IMR-90 (cell line): ENCODE data around the gene KRTAP5-7. TPM values are rescaled to one million over a fixed set of nuclear protein-coding genes. Genes with fewer than 3 reads are reported as not detected.

Experiments
- ATAC-seq: fragments of 200-7000 bp; cut with Tn5 transposase; 2 replicates; pipeline ENCODE4 v1.9.1; 2020; ENCODE audit warnings: low read depth, mild to moderate bottlenecking, moderate library complexity
- BruUV-seq: library from RNA; stranded (reverse); fragments of 400-500 nt; replicated peaks from 2 replicates; lab custom pipeline; 2021; lab: Mats Ljungman, UMichigan
- CTCF ChIA-PET: fragments of 300-600 bp; formaldehyde crosslinking; extraction: SDS; loops from one replicate; lab custom pipeline; 2021; ENCODE audit warnings: antibody characterized with exemption; lab: Yijun Ruan, JAX
- POLR2A ChIA-PET: fragments of 300-600 bp; sonication (Branson Sonifier 250); formaldehyde crosslinking; loops from one replicate; lab custom pipeline; 2022; ENCODE audit warnings: antibody characterized with exemption; ENCODE audit not compliant: unreplicated experiment; lab: Charles Lee
- DNase-seq: peaks from one replicate; pipeline ENCODE4 v3.0.0; 2013
- H2AFZ ChIP-seq: replicated peaks from 2 replicates; pipeline ENCODE3; 2013; ENCODE audit warnings: low read length, mild to moderate bottlenecking; ENCODE audit not compliant: poor library complexity
- H2AK5ac ChIP-seq: 2 replicates; pipeline ENCODE4 v1.6.1; 2013; ENCODE audit warnings: low read depth, low read length, inconsistent platforms
- H2AK9ac ChIP-seq: replicated peaks from 2 replicates; pipeline ENCODE3; 2013; ENCODE audit warnings: mild to moderate bottlenecking, low read depth, low read length, moderate library complexity; ENCODE audit not compliant: poor library complexity
- H2BK120ac ChIP-seq: 2 replicates; pipeline ENCODE4 v1.6.1; 2013; ENCODE audit warnings: low read depth, low read length, inconsistent platforms
- H2BK15ac ChIP-seq: 3 replicates; pipeline ENCODE4 v1.6.1; 2013; ENCODE audit warnings: low read depth, low read length, inconsistent platforms
- H2BK20ac ChIP-seq: 2 replicates; pipeline ENCODE4 v1.6.1; 2013; ENCODE audit warnings: low read depth, mild to moderate bottlenecking, inconsistent platforms, low read length, moderate library complexity
- H2BK5ac ChIP-seq: 2 replicates; pipeline ENCODE4 v1.6.1; 2013; ENCODE audit warnings: mild to moderate bottlenecking, low read depth, low read length, inconsistent platforms; ENCODE audit not compliant: poor library complexity, severe bottlenecking
- H3K14ac ChIP-seq: replicated peaks from 2 replicates; pipeline ENCODE4 v1.6.1; 2013; ENCODE audit warnings: low read depth, low read length, inconsistent platforms
- H3K18ac ChIP-seq: 2 replicates; pipeline ENCODE4 v1.6.1; 2013; ENCODE audit warnings: low read depth, low read length, control low read depth
- H3K23ac ChIP-seq: 2 replicates; pipeline ENCODE4 v1.6.1; 2013; ENCODE audit warnings: low read depth, low read length, inconsistent platforms
- H3K27ac ChIP-seq: 2 replicates; pipeline ENCODE4 v1.5.1; 2013; ENCODE audit warnings: mild to moderate bottlenecking, control low read depth, low read length; ENCODE audit not compliant: insufficient read depth
- H3K27me3 ChIP-seq: 2 replicates; pipeline ENCODE4 v1.6.1; 2013; ENCODE audit warnings: low read length; ENCODE audit not compliant: control insufficient read depth, insufficient read depth
- H3K36me3 ChIP-seq: 2 replicates; pipeline ENCODE4 v1.6.1; 2013; ENCODE audit warnings: low read length, mixed read lengths; ENCODE audit not compliant: control insufficient read depth, insufficient read depth
- H3K4ac ChIP-seq: 2 replicates; pipeline ENCODE4 v1.6.1; 2013; ENCODE audit warnings: low read depth, low read length, inconsistent platforms
- H3K4me1 ChIP-seq: 2 replicates; pipeline ENCODE4 v1.6.1; 2013; ENCODE audit warnings: low read length, mixed read lengths; ENCODE audit not compliant: control insufficient read depth, insufficient read depth
- H3K4me2 ChIP-seq: 2 replicates; pipeline ENCODE4 v1.6.1; 2013; ENCODE audit warnings: low read depth, mild to moderate bottlenecking, control low read depth, low read length, moderate library complexity
- H3K4me3 ChIP-seq: 2 replicates; pipeline ENCODE4 v1.5.1; 2013; ENCODE audit warnings: low read depth, mild to moderate bottlenecking, control low read depth, low read length, moderate library complexity; ENCODE audit not compliant: insufficient read depth
- H3K56ac ChIP-seq: 2 replicates; pipeline ENCODE4 v1.6.1; 2013; ENCODE audit warnings: low read length, inconsistent platforms; ENCODE audit not compliant: insufficient read depth; ENCODE audit errors: extremely low read depth
- H3K79me1 ChIP-seq, 2 experiments: 2 replicates each; pipeline ENCODE4 v1.6.1; 2013; ENCODE audit warnings: low read length in 2 of 2, inconsistent platforms in 1 of 2, low read depth in 1 of 2
- H3K9ac ChIP-seq: 2 replicates; pipeline ENCODE4 v1.6.1; 2013; ENCODE audit warnings: low read depth, low read length, control low read depth
- H3K9me1 ChIP-seq: 2 replicates; pipeline ENCODE4 v1.6.1; 2013; ENCODE audit warnings: low read length, inconsistent platforms; ENCODE audit not compliant: insufficient read depth
- H3K9me3 ChIP-seq: 2 replicates; pipeline ENCODE4 v1.6.1; 2013; ENCODE audit warnings: low read length; ENCODE audit not compliant: control insufficient read depth, insufficient read depth
- H4K20me1 ChIP-seq: 2 replicates; pipeline ENCODE4 v1.6.1; 2013; ENCODE audit warnings: low read length, inconsistent platforms; ENCODE audit not compliant: insufficient read depth
- H4K5ac ChIP-seq: 2 replicates; pipeline ENCODE4 v1.6.1; 2013; ENCODE audit warnings: mild to moderate bottlenecking, low read depth, low read length, control low read depth
- H4K8ac ChIP-seq, 2 experiments: 2 replicates each; pipeline ENCODE4 v1.6.1; 2013; ENCODE audit warnings: low read depth in 2 of 2, low read length in 2 of 2, control low read depth in 1 of 2, inconsistent platforms in 1 of 2
- H4K91ac ChIP-seq: 2 replicates; pipeline ENCODE4 v1.6.1; 2013; ENCODE audit warnings: low read depth, low read length, inconsistent platforms; ENCODE audit not compliant: insufficient read depth
- BHLHE40 ChIP-seq: fragments of 150-350 bp; IDR thresholded peaks from 2 replicates; pipeline ENCODE4 v1.6.1; 2016; ENCODE audit warnings: mild to moderate bottlenecking, low read depth, low read length
- CEBPB ChIP-seq: IDR thresholded peaks from 2 replicates; pipeline ENCODE4 v1.6.1; 2012; ENCODE audit warnings: low read depth, low read length, improper control_type of control experiment
- CTCF ChIP-seq: conservative IDR thresholded peaks from 2 replicates; pipeline ENCODE4 v1.5.1; 2012; ENCODE audit warnings: mild to moderate bottlenecking, low read depth, low read length, improper control_type of control experiment
- ELK1 ChIP-seq: fragments of 150-350 bp; IDR thresholded peaks from 2 replicates; pipeline ENCODE4 v1.6.1; 2016; ENCODE audit warnings: low read depth, mild to moderate bottlenecking, low read length, moderate library complexity, borderline replicate concordance
- FOS ChIP-seq: fragments of 150-350 bp; IDR thresholded peaks from 2 replicates; pipeline ENCODE4 v1.6.1; 2016; ENCODE audit warnings: low read depth, low read length
- MAFK ChIP-seq: IDR thresholded peaks from 2 replicates; pipeline ENCODE4 v1.6.1; 2012; ENCODE audit warnings: low read depth, low read length, improper control_type of control experiment
- MAZ ChIP-seq: IDR thresholded peaks from 2 replicates; pipeline ENCODE4 v1.6.1; 2012; ENCODE audit warnings: low read depth, mild to moderate bottlenecking, low read length, improper control_type of control experiment, moderate library complexity, borderline replicate concordance
- RAD21 ChIP-seq: IDR thresholded peaks from 2 replicates; pipeline ENCODE4 v1.6.1; 2012; ENCODE audit warnings: low read length, improper control_type of control experiment
- RCOR1 ChIP-seq: IDR thresholded peaks from 2 replicates; pipeline ENCODE4 v1.6.1; 2012; ENCODE audit warnings: mild to moderate bottlenecking, low read length, improper control_type of control experiment; ENCODE audit not compliant: insufficient replicate concordance
- USF2 ChIP-seq: fragments of 150-350 bp; IDR thresholded peaks from 2 replicates; pipeline ENCODE4 v1.6.1; 2017; ENCODE audit warnings: mild to moderate bottlenecking, antibody characterized with exemption, low read length, low read depth
- WGBS, 2 experiments: methylation state at CpG; one replicate each; pipeline versions ENCODE4 v1.1.5 to v1.1.7; 2013; ENCODE audit warnings: missing lambda C conversion rate in 2 of 2; ENCODE audit not compliant: insufficient read length in 1 of 2; ENCODE audit errors: extremely low coverage in 2 of 2; 5-methylcytosine and 5-hydroxymethylcytosine counted together
- dilution Hi-C: fragments of 300-500 bp; cut with HindIII; formaldehyde crosslinking; loops from one replicate; pipeline ENCODE4 v1.14.3; 2018; ENCODE audit warnings: low sequenced_read_pairs; ENCODE audit not compliant: unreplicated experiment
- in situ Hi-C: fragments of 300-500 bp; cut with MboI; formaldehyde crosslinking; loops from 3 replicates; pipeline ENCODE4 v1.14.3; 2019; ENCODE audit warnings: low sequenced_read_pairs, inconsistent platforms, mixed read lengths
- intact Hi-C: fragments of 100-400 bp; cut with micrococcal nuclease; formaldehyde crosslinking; loops from 2 replicates; pipeline ENCODE4 v1.10.0; 2022
- polyA plus RNA-seq, 3 experiments: library from polyadenylated mRNA; depleted of rRNA; stranded (reverse); fragments of >200 nt; gene quantifications; 2 replicates each; pipeline ENCODE4 v1.2.3, GENCODE V29; 2012; ENCODE audit warnings: low replicate concordance in 1 of 3
- total RNA-seq: library from RNA; depleted of rRNA; stranded (reverse); fragments of >200 nt; gene quantifications from 2 replicates; pipeline ENCODE4 v1.2.3, GENCODE V29; 2012

KRTAP5-7 gene
- total and polyA plus RNA-seq, 2 of the 4 experiments (the other 2 are of a cell fraction) = not detected

GRCh38 chr11:71545405-71545966 is 18.4 kb downstream of the KRTAP5-7 start:
- no peak overlapping the region for H3K27ac ChIP-seq
- H3K9me3 ChIP-seq = no peaks in the 10 kb centered on the region
- no peak overlapping the region for H2AK9ac ChIP-seq
- no peak overlapping the region for H4K5ac ChIP-seq
- no peak overlapping the region for H3K23ac ChIP-seq
- ChIA-PET CTCF (no interaction called here), POLR2A (no interaction called here)
- H4K91ac ChIP-seq = no peak overlapping the region
- H3K9me1 ChIP-seq = no peaks in the 10 kb centered on the region
- H4K20me1 ChIP-seq = no peaks in the 10 kb centered on the region
- no peak overlapping the region for H3K18ac ChIP-seq
- in situ Hi-C loops = no loop called here
- H3K79me1 ChIP-seq = no peaks in the 10 kb centered on the region
- H3K9ac ChIP-seq = no peak overlapping the region
- H4K8ac ChIP-seq = no peak overlapping the region
- H3K4ac ChIP-seq = no peak overlapping the region
- no TSS peak for BruUV-seq
- H2BK15ac ChIP-seq = no peak overlapping the region
- H3K4me3 ChIP-seq = no peak overlapping the region
- intact Hi-C loops = no loop called here
- no peak overlapping the region for H3K4me2 ChIP-seq
- dilution Hi-C loops = no loop called here
- H2AK5ac ChIP-seq = no peak overlapping the region
- no peak overlapping the region for H3K56ac ChIP-seq
- no peak overlapping the region for H2BK20ac ChIP-seq
- no peaks in the 10 kb centered on the region for H3K36me3 ChIP-seq
- 89% methylated on average over 3 of the region's 12 CpGs; no CpG with 5 or more reads in 1 of the 2 experiments for WGBS, 2 experiments
- TF ChIP-seq USF2 = no peak
- TF ChIP-seq MAFK = no peak
- no peak for TF ChIP-seq RCOR1
- no peak for TF ChIP-seq MAZ
- TF ChIP-seq ELK1 = no peak
- no peak for TF ChIP-seq CTCF
- no peak for TF ChIP-seq CEBPB
- TF ChIP-seq RAD21 = no peak
- TF ChIP-seq FOS = no peak
- no peak for TF ChIP-seq BHLHE40
- H2BK120ac ChIP-seq = no peak overlapping the region
- DNase-seq (no peak), ATAC-seq (no peak)
- no peak overlapping the region for H2AFZ ChIP-seq
- H3K14ac ChIP-seq = no peak overlapping the region
- no peaks in the 10 kb centered on the region for H3K4me1 ChIP-seq
- H2BK5ac ChIP-seq = no peak overlapping the region
- peaks cover 13% of the 10 kb centered on the region for H3K27me3 ChIP-seq
